MM.1S (cell line): ENCODE data around the gene PTPRG.

ENCODE experiments used
- EZH2 ChIP-seq: fragments of 300-600 bp; sonication (generic); optimal IDR thresholded peaks from 2 replicates; pipeline ENCODE3; 2017; ENCODE audit warnings: low read depth, mild to moderate bottlenecking, antibody characterized with exemption, low read length, mixed read lengths
- EZH2phosphoT487 ChIP-seq: fragments of 300-600 bp; sonication (generic); IDR thresholded peaks from 2 replicates; pipeline ENCODE4 v1.6.1; 2018; ENCODE audit warnings: antibody characterized with exemption, low read length
- TF ChIP-seq, protein P1 (sequence below): fragments of 300-600 bp; sonication (generic); IDR thresholded peaks from 2 replicates; pipeline ENCODE4 v1.5.1; 2016; ENCODE audit warnings: antibody characterized with exemption, low read length, mixed read lengths

- no peak for TF ChIP-seq EZH2phosphoT487
- TF ChIP-seq, protein P1, sequence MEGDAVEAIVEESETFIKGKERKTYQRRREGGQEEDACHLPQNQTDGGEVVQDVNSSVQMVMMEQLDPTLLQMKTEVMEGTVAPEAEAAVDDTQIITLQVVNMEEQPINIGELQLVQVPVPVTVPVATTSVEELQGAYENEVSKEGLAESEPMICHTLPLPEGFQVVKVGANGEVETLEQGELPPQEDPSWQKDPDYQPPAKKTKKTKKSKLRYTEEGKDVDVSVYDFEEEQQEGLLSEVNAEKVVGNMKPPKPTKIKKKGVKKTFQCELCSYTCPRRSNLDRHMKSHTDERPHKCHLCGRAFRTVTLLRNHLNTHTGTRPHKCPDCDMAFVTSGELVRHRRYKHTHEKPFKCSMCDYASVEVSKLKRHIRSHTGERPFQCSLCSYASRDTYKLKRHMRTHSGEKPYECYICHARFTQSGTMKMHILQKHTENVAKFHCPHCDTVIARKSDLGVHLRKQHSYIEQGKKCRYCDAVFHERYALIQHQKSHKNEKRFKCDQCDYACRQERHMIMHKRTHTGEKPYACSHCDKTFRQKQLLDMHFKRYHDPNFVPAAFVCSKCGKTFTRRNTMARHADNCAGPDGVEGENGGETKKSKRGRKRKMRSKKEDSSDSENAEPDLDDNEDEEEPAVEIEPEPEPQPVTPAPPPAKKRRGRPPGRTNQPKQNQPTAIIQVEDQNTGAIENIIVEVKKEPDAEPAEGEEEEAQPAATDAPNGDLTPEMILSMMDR: no peak
- no peak for TF ChIP-seq EZH2
These were observed 54.3 kb downstream of the PTPRG start for GRCh38 chr3:61615643-61616042.
